ENCODE data around the gene LHFPL5.

LHFPL5 gene

DNA sequence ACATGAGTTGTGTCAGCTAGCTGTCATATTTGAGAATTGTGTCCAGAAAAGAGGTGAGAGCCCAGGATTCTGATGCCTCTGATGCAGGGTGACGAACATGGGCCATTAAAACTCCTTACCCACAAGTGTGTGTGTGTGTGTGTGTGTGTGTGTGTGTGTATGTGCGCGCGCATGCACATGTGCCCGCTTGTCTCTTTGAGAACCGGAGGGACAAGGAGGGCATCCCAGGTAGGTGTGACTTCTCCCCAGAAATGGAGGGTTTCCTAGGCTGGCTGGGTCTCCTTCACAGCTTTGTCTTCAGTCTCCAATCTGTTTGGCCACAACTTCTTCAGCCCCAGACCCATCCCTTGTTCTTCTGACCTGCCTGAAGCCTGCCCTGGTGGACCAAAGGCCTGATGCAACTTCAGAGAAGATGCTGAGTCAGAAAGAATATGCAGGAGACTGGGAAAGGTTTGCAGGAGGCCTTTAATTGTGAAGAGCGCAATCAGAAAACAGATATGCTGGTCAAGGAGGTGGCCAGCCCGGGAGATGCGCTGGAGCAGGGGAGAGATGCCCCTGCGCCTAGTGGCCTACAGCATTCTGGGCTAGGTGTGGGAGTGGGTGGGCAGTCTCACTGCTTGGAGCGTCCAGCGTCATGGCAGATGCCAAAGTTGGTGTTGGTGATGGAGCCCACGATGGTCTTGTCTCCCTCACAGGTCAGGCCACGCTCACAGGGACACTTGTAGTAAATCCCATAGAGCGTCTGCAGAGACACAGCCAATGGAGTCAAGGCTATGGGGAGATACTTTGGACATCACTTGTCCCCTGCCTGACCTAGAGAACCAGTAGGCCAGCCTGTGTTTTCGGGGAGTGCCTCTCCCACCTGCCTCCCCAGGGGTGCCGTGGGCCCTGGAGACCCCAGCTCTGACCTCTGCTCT lies 10.4 kb upstream of the LHFPL5 start:
- DNase-seq: no peak

- DNase-seq: no peak
These were observed 9.6 kb upstream of the LHFPL5 start for GRCh38 chr6:35795453-35796071.

DNA sequence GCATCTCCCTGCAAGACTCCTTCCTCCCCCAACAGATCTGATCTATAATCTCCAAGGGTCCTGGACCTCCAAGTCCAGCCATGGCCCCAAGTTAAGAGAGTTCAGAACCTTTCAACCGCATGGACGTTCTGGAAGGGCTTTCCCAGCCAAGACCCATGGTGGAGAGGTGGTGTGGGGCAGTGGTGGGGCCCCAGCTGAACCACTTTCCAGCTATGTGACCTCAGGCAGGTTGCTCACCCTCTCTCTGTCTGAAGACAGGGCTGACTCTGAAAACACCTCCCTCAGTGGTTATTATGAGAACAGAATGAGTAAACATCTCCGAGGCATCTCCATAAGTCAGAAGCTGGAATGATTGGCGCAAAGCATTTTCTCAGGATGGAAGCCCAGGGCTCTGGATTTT lies 8.9 kb upstream of the LHFPL5 start:
- no peak for DNase-seq

DNA sequence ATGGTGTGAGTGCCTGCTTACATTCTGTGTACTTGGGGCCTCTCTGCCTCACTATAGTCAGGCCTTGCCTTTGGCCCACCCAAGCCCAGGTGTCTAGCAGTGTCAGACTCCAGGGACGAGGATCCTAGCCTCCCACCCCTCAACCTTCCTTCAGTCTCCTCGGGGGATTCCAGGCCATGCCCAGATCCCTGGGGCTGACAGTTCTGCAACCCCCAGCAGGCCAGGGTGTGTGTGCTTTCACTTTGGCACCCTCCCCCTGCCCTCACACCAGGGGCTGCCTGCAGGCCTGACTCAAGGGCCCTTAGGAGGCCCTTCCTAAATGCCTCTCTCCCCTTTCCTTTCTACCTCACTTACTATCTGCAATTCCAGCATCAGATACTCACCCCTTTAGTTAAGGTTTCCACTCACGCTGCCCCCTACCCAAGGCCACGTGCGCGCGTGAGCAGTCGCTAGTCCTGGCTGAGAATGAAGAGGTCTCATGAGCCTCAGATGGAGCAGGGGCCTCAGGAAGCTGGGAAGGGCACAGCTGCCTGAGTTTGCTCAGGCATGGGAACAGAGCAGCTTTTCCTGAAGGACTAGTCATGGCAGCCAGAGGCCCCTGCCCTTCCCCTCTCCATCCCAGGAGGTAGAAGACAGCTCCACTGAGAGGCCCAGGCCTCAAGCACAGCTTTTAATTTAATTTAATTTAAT lies 7.2 kb upstream of the LHFPL5 start:
- no peak for DNase-seq

DNA sequence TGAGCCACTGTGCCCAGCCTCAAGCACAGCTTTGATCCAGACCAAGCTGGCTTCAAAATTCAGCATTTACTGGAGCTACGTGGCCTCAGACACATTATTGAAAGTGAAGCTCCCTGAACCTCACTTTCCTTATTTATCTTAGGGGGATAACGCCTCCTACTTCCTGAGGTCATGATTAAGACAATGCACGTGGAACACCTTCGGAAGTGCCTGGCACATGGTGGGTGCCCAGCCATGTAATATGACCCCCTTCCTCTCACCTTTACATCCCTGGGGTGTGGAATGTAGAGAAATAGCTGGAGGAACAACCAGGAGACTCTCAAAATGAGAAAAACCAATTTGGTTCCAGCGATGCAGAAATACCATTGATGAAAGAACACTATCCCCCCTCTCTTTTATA lies 6.4 kb upstream of the LHFPL5 start:
- no peak for DNase-seq

GRCh38 chr6:35801148-35801547 lies 4.0 kb upstream of the LHFPL5 start:
- DNase-seq: no peak

DNA sequence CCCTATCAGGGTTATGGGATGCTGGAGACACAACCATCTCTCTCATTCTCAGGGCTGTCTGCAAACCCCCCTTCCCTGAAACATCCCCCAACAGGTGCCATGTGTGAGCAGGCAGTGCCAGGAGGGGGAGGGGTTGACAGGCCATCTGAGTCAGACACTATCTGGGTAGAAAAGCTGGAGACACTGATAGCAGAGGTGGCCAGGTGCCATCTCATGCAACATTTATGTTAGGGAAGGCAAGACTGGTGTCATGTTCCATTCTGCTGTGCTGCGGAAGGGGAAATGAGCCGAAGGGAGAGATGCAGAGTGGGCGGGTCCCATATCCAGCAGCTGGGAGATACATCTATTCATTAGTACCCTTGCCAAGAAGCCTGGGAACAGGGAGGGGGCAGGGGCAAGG lies 3.5 kb downstream of the LHFPL5 start:
- DNase-seq: no peak

- DNase-seq: no peak
These were observed 4.7 kb downstream of the LHFPL5 start for GRCh38 chr6:35809809-35810208.

GRCh38 chr6:35810971-35811698 lies 6.0 kb downstream of the LHFPL5 start:
- DNase-seq: no peak

DNA sequence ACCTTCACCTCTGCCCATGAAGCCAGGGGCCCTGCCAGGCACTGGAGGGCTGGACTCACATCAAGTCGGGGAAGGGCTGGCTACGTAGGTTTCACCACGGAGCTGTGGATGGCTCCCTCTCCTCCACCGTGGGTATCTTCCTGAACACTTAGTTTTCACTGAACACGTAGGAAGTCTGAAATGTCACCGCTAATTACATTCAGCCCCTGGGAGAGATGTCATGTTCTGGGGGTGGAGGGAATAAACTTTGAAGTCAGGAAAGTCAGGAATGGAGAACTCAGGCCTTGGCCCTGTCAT lies 6.5 kb downstream of the LHFPL5 start:
- DNase-seq: no peak

DNA sequence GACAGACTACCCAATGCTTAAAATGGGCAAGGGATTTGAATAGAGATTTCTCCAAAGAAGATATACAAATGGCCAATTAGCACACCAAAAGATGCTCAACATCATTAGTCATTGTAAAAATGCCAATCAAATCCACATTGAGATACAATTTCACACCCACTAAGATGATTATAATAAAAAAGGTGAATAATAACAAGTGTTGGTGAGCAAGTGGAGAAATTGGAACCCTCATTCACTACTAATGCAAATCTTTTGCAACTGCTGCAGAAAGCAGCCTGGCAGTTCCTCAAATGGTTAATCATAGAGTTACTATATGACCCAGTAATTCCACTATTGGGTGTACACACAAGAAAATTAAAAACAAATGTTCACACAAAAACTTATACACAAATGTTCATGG lies 12.4 kb downstream of the LHFPL5 start:
- no peak for DNase-seq

GRCh38 chr6:35823601-35824000 lies 18.4 kb downstream of the LHFPL5 start:
- DNase-seq: no peak

DNA sequence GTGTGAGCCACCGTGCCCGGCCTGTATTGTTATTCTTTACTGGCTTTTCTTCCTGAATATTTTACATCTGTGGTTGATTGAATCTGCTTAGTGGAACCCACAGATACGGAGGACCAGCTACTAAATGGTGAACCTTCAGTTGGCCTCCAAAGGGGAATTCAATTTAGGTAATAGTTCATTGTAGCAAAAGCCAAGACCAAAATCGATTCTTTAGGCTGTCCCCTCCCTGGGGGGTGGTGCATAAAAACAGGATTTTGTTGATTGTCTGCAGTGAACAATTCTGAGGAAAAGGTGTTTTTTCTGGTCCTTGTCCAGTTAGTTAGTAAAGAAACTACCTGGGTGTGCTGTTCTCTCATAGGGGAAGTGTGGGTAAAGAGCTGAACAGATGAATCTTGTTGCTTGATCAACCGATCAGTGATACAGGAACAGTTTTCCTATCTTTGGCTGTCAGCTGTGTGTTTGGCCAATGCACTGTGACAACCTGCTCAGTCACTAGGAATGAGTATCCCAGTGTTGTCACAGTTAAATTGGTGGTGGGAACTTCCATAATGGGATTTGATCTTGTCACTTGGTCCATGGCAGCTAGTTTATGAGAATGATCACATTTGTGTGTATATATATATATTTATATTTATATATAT lies 19.5 kb downstream of the LHFPL5 start:
- DNase-seq: no peak

- DNase-seq: no peak
These were observed 24.2 kb downstream of the LHFPL5 start for GRCh38 chr6:35829306-35829705.

DNA sequence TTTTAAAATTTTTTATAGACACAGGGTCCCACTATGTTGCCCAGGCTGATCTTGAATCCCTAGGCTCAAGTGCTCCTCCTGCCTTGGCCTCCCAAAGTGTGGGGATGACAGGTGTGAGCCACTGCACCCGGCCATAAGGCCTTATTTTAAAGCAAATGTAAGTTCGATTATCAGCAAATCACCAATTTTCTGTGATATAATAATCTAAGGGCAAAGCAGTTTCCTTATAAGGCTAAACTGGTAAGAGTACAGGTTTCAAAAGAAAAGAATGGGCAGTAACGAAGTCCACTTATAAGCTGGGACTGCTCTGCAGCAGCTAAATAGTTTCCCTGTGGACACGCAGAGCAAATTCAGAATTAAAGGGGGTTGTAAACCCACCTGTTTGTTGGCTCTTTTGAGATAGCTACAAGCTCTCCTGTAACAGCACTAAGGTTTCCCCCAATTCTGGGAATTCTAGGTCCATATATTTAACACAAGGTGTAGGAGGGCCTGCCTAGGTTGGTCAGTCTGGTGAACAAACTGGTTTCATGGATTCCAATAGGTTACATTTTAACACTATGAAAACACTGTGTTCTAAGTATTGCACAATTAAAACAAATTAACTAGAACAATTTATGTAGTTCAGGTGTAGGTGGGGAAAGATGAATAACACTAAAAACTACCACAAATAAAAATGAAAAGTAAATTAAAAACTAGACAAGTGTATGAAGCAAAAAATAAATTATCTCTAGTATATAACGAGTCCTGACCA lies 26.3 kb downstream of the LHFPL5 start:
- no peak for DNase-seq

DNA sequence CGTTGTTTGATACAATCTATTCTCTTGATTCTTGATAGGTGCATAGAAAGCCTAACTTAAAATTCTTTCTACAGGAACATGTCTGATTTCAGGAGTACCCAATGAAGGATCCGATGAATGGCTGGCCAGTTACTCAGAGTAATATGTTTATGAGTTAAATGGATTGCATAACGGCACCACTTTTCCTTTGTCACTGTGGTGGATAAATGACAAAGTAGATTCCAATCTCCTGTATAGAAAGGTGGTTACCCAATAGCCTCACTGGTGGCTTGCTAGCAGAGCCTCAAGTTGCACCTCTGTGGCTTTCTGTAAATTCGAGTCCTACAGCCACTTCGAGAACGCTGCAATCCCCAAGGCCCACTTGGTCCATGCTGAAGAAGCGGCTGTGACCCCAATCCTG lies 28.4 kb downstream of the LHFPL5 start:
- DNase-seq: no peak

DNA sequence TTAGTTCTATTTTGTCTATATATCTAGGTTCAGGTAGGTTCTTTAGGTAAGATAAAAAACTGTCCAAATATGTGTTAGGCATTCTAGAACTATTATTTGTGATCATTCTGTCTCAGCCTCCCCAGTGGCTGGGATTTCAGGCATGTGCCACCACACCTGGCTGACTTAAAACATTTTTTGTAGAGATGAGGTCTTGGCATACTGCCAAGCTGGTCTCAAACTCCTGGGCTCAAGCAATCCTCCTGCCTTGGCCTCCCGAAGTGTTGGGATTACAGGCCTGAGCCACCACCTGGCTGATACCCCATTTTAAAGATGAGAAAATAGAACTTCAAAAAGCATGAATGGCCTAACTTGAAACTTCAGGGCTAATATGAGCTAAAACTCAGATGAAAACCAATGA lies 33.9 kb downstream of the LHFPL5 start:
- no peak for DNase-seq

DNA sequence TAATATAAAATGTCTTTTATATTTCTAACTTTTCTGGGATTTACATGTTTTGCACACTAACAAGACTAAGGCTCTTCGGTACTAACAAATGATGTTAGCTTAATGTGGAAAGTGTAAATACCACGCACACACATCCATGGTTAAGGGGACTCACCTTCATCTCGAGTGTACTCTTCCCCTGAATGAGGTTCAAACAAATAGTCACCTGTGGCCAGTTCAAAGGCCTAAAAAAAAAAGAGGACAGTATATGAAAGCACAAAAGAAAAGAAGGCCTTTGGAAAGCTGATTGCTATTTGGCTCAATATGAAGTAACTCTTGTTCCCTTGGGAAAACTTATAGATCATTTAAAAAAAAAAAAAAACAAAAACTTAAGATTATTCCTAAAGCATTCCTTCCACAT lies 37.2 kb downstream of the LHFPL5 start:
- DNase-seq: no peak

GRCh38 chr6:35844290-35844689 lies 39.1 kb downstream of the LHFPL5 start:
- no peak for DNase-seq

DNA sequence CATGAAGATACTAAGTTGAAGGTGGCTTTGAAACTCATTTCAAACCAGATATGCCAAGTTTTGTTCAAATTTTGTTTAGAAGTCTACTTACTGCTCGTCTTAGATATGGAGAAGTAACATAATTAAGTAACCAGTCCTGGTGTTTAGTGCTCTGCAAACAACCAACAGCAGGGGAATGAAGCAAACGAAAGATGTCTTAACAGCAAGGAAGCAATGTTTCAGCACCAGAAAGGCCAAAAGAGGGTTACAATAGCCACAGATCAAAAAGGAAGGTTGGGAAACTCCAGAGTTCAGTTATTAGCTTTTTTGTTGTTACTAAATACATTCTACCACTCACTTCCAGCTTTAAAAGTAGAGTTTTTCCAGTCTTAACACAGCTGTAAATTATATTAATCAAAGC lies 45.1 kb downstream of the LHFPL5 start:
- no peak for DNase-seq

GRCh38 chr6:35852994-35853393 lies 47.8 kb downstream of the LHFPL5 start:
- DNase-seq: no peak

- no peak for DNase-seq
These were observed 51.1 kb downstream of the LHFPL5 start for GRCh38 chr6:35856250-35856649.

Measured in stimulated activated CD8-positive, alpha-beta memory T cell treated with anti-CD3 and anti-CD28 coated beads, Interleukin-4, amount 100 ng/mL, for 48 hours (primary cell).